D341Med (cell line): ENCODE measurements around the gene YES1.
"Not testable (repeated sequence)": the region's sequence is repeated elsewhere in the genome, so short reads cannot be mapped to it uniquely, and the experiment has no call there.

Source experiments
- DNase-seq: peaks from one replicate; pipeline ENCODE4 v3.0.0; 2012; ENCODE audit warnings: low spot score

YES1 gene

DNA sequence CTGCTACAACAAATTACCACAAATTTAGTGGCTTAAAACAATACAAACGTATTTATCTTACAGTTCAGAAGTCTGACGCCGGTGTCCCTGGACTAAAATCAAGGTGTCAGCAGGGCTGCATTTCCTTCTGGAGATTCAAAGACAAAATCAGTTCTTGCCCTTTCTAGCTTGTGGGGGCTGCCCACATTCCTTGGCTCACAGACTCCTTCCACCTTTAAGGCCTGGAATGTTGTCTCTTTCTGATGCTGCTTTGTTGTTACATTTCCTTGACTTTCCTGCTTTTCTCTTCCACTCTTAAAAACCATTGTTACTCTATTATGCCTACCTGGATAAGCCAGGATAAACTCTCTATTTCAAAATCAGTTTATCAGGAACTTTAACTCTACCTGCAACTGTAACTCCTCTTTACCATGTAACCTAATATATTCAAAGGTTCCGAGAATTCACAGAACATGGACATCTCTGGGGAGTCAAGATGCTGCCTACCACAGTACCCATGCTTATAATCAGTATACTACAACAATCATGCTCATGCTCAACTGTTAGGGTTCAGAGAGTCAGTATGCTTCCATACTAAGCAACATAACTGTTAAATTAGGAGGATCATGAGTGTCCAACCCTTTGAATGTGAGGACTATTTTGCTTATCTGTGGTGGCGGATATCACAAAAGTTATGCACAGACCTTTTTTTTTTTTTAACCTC is 27.4 kb downstream of the YES1 start:
- no peak for DNase-seq

DNA sequence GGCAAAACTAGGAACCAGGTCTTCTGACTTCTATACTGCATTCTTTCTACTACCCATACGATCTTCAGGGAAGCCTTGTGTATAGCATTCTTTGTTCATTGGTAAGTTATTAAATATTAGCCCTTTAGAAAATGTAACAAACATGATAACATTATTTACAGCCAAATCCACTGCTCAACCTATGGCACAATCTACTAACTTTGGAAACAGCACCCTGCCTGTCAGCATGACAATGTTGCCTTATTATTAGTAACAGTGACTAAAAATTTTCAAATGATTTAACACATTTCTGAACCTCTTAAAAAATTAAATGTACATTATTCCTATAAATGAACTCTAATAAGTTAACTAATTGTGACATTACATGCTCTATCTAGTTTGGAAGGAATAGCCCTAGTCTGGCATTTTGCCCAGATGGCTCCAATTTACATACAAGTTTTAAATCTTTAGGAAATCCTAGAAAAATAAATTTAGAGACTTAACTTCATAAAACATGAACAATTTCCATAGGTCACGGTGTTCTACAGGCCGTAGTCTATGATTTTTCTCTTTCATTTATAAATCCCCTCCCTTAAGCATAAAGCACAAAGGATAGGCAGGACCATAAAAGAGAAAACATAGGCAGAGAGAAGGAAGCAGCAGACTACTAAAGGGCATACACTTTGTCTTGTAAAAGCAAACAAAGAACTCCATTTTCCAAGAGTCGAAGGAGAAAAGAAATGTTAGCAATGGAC is 33.7 kb downstream of the YES1 start:
- DNase-seq: no peak

DNA sequence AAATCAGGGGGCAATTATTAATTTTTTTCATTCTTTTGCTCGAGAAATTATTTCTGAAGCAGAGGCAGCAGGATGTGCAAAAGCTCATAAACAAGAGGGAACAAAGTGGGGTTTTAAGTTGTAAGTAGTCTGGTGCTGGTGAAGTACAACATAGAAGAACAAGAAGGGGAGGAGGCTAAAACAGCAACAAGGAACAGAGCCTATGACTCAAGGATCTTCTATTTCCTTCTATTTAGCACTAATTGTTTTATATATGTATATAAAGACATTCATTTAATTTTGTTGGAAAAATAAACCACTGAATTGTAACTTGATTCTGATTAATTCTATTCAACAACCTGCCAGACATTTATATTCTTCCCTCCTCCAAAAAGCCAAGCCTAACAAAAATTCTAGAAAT is 35.0 kb downstream of the YES1 start:
- DNase-seq: no peak

DNA sequence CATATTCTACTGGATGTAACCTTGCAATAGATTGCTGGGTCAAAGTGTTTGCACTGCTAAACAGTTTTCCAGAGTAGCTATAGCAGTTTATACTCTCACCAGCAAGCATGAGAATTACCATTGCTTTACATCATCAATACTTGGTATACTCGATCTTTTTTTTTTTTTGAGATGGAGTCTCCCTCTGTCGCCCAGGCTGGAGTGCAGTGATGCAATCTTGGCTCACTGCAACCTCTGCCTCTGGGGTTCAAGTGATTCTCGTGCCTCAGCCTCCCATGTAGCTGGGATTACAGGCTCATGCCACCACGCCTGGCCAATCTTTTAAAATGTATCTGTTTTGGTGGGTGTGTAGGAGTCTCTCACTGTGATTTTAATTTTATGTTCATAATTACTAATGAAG is 36.0 kb downstream of the YES1 start:
- not testable (repeated sequence) for DNase-seq

DNA sequence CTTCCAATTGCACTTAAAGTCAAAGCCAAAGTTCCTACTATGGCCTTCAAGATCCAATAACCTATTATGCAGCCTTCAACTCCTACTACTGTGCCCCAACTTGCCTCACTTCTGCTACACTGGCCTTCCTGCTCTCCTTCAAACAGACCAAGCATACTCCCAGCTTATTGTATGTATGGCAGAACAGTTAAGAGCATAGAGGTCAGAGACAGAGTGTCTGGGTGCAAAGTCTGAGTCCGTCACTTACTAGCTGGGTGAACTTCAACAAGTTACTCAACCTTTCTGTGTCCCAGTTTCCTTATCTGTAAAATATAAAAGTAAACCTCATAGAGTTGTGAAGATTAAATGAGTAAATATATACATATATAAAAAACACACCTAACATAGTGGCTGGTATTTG is 37.2 kb downstream of the YES1 start:
- no peak for DNase-seq

DNA sequence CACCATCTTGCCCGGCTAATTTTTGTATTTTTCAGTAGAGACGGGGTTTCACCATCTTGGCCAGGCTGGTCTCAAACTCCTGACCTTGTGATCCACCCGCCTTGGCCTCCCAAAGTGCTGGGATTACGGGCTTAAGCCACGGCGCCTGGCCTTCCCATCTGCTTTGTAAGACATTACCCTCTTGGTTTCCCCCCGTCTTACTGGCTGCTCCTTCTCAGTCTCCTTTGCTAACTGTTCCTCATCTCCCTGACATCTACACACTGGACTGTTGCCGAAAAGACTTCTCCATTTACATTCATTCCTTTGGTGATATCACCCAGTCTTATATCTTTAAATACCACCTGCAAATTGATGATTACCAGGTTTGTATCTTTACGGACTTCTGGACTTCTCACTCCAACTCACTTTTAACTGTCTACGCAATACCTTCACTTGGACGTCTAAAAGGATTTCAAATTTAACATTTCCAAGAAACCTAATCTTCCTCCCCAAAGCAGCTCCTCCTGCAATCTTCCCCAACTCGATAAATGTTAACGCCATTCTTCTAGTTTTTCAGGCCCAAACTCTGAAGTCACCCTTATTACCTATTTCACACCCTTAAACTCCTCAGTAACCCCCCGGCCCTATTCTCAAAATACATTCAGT is 37.9 kb downstream of the YES1 start:
- DNase-seq: no peak

DNA sequence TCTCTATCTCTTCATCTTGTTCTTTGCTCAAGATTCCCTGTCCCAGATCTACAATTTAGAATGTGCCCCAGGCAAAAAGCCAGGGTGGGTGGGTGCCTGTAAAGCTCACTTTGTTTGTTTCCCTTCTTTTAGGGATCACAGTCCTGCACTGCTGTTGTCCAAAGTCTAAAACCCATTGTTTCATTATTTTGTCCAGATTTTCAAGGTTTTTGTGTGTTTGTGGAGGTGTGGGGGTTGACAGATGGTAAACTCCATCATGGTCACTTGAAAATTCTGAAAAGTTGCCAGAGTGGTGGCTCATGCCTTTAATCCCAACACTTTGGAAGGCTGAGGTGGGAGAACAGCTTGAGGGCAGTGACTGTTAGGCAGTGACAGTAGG is 41.5 kb downstream of the YES1 start:
- DNase-seq: no peak

DNA sequence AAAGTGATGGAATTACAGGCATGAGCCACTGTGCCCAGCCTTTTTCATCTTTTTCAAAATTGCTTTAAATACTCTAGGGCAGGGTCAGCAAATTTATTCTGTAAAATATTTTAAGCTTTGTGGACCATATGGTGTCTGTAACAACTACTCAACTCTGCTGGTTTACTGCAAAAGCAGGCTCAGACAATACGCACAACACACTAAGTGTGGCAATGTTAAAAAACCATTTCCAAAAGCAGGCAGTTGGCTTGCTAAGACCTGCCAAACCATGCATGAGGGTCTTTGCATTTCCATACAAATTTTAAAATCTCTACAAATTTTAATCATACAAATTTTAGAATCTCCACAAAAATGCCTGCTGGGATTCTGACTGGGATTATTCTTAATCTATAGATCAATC is 44.1 kb downstream of the YES1 start:
- no peak for DNase-seq

DNA sequence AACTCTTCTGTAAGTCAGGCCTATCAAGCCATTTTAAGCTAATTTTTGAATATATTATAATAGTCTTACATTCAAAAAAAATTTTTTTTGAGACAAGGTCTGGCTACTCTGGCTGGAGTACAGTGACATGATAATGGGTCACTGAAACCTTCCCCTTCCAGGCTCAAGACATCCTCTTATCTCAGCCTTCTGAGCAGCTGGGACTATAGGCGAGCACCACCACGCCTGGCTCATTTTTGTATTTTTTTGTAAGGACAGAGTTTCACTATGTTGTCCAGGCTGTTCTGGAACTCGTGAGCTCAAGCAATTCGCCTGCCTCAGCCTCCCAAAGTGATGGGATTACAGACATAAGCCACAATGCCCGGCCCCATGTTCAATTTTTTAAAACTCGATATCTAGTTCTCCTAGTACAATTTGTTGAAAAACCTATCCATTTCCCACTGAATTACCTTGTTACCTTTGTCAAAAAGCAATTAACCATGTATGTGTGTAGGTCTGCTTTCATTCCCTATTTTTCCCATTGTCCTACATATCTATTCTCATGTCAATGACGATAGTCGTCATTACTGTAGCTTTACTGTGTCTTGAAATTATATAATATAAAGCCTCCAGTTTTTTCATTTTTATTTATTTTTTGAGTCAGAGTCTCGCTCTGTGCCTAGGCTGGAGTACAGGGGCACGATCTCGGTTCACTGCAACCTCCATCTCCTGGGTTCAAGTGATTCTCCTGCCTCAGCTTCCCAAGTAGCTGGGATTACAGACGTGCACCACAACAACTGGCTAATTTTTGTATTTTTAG is 44.8 kb downstream of the YES1 start:
- DNase-seq: no peak

DNA sequence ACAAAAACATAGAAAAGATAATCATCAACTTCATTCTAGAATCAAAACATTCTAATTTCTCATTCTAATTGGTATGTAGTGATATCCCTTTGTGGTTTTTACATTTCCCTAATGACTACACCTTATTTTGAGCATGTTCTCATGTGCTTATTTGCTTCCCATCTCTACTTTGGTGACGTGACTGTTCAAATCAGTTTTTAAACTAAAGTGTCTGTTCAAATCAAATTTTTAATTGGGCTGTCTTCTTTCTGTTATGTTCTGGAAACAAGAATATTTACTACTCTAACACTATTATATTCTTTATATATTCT is 45.5 kb downstream of the YES1 start:
- DNase-seq: no peak

DNA sequence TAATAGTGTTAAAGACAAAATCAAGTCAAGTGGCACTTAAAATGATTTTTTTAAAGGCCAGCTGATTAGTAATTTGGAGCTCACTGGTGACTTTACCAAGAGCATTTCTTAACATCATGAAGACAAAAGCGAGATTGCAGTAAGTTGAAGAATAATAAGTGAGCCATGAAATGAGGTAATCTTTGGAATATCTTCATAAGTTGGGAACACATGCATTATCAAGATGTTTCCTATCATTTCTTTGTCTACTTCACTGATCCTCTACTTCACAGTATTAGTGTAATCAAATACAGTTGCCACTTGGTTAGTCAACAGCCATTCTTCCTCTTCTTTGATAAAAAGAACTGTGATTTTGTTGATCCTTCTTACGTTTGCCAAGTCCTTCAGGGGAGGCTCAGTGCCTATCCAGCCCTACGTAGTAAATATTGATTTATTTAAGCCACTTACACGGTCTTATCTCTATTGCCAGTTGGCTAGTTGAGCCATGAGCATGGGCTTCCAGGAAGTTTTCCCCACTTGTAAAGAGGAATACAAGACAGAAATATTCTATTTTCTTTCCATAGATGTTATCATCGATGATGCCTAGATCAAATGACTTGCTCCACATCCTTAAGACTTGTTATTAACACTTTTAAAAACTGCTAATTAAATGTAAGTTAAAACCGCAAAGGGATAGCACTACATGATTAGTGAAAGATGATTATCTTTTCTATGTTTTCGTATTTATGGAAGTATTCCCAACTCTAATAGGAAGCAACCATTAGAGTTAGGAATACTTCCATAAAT is 46.1 kb downstream of the YES1 start:
- DNase-seq: peak; percentile 63

DNA sequence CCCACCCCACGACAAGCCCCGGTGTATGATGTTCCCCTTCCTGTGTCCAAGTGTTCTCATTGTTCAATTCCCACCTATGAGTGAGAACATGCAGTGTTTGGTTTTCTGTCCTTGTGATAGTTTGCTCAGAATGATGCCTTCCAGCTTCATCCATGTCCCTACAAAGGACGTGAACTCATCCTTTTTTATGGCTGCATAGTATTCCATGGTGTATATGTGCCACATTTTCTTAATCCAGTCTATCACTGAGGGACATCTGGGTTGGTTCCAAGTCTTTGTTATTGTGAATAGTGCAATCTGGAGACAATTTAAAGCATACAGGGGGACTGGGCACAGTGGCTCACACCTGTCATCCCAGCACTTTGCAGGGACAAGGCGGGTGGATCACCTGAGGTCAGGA is 52.2 kb downstream of the YES1 start:
- DNase-seq: not testable (repeated sequence)

DNA sequence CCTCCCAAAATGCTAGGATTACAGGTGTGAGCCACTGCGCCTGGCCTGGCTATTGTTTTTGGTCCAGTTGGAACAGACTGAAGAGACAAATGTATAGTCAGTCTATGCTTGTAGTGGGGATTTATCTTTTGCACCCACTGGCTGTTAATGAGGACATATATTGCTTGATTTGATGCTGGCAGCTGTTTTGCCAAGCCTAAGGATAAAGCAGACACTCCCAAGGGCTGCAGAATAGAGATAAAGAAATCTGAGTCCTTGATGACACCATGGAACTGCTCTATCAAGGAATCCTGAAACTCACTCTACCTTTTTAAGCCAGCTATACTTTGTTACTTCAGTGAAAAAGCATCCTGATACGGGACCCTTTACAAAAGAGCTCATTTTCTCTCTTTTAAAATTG is 56.5 kb downstream of the YES1 start:
- DNase-seq: no peak

DNA sequence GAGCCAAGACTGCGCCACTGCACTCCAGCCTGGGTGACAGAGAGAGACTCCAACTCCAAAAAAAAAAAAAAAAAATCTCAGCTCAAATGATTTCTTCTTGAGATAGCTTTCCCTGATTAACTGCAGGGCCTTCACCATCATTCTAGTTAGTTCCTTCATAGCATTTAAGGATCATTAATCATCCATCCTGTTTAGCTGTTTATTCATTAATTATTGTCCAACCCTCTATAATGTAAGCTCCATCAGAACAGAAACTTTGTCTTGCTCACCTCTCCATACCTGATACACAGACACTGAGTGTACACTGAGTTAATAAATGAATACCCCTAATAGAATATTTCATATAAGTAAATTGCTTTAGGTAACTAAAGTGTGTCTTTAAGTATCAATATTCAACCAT is 57.4 kb downstream of the YES1 start:
- DNase-seq: no peak

DNA sequence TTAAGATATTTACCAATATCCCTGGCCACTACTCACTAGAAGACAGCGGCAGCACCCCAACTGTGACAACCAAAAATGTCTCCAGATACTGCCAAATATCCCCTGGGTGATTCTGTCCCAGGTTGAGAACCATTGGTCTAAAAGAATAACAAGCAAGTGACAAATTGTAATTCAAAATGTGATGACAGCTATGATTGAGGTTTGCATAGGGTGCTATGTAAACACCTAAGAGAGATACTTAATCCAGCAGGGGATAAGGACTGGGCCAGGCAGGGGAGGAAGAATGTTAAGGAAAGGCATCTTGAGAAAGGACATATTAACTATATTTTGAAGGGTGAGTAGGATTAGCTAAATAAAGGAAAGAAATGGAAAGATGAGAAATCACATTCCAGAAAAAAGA is 61.6 kb downstream of the YES1 start:
- no peak for DNase-seq

DNA sequence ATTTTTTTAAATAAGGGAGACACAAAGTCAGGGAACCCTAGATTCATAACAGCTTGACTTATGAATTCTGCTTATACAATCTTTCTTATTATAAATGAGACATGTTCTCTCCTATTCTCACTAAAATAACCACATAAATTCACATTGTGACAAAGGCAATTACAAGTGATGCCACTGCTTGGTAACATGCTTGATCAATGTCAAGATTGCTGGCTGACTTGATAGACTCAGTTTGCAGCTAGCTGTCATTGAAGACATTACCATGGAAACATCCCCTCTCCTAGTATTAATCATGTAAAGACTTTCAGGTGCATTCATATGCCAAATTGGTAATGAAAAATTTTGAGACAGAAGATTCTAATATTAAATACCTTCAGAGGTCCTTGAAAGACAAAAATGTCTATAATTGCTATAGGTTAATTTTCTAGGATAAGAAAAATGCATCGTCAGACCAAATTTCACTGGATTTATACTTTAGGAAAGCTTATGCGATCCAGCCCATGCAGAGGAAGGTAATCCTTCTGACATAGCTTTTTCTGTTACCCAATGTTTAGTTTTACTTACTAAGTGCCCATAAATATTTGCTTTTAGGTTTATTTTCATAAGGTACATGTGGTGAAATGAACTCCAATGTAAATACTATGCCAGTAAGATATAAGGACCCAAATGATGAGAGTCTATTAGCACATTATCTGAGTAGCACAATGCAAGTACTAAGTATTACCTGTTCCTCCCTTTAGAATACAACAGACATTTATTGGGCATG is 67.0 kb downstream of the YES1 start:
- DNase-seq: no peak

DNA sequence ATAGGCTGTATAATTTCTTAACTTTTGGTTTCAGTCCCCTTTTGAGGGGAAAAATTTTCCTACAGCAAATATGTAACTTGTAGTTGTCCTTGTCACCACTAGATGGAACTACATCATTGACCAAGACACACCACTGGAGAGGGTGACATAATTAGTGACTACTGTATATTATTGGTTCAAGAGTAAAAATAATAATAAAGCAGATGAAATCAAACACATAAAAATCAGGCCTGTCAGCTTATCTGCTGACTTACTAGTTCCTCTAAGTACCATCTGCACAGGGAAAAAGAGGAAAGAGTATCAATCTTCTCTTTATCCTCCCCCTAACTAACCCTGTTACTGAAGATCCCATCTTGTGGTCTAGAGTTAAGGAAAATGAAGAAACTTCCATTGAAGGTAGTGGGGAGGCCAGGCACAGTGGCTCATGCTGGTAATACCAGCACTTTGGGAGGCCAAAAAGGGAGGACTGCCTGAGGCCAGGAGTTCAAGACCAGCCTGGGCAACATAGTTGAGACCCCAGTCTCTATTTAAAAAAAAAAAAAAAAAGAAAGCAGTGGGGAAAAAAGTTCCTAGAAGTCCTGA is 70.0 kb downstream of the YES1 start:
- peak; percentile 68 for DNase-seq

DNA sequence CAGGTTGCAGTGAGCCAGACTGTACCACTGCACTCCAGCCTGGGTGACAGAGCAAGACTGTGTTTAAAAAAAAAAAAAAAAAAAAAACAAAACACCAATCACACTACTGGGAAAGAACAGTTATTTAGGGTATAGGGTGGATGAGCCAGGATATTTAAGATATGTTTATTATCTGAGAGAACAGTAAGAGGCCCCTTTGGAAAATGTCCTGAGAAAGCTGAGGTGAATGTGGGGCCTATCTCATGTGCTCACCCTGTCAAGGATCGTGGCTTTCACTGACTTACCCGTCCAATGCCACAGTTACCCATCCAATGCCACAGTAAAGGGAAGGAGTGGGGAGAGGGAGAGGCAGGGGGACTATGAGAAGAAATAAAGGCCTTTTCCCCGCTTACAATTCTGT is 79.7 kb downstream of the YES1 start:
- DNase-seq: no peak

DNA sequence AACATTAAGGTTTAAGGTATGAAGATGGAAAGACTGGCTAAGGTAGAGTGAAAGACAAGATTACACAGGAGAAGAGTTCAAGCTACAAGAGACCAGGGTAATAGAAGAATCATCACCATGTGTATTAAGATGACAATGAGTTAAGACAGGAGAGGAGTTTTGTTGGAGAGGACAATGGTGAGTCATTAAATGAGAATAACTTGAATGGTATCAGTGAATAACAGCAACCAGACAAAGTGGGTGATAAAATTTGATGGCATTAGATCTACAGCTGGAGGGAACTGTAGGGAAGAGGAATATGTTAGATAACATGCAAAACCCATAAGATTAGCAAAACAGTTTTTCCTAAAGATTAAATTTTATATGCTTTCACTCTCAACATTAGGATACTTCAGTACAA is 80.9 kb downstream of the YES1 start:
- DNase-seq: no peak

DNA sequence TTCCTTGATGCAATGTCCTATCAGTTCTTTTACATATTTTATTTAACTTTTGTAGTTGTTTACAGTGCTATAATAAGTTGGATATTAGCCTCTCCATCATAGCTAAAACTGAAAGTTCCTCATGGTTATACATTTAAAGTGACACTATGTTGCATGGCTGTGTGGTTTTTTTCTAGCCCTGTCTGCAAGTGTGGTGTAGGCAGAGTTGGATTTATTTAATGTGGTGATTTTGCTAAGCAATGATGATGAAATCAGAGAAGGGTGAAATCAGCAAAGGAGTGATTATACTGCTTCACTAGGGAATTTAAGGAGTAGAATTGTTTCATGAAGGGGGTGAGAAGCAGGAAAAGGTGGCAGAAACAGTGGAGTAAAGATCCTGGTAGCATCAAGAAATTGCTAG is 81.3 kb downstream of the YES1 start:
- DNase-seq: no peak

DNA sequence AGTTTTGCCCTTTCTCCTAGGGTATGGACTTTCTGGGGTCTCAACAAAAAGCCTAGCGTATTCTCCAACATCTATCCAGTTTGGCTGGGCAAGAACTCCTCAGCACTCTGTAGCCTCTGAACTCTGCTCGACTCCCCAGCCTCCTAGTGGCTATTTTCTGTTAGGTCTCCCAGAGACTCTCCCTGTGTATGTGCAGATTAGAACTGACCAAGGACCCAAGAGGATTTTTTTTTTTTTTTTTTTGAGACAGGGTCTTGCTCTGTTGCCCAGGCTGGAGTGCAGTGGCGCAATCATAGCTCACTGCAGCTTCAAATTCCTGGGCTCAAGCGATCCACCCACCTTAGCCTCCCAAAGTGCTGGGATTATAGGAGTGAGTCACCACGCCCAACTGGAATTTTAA is 81.9 kb downstream of the YES1 start:
- DNase-seq: not testable (repeated sequence)
